Ascending aorta (tissue), 2 donors: ENCODE measurements around the gene CADPS2. TPM values are rescaled to one million over a fixed set of nuclear protein-coding genes. Genes with fewer than 3 reads are reported as not detected.

Experiments used
- DNase-seq, 2 donors: peaks; one replicate each; pipeline ENCODE4 v3.0.0-alpha.2; 2019; ENCODE audit warnings: low spot score in 2 of 2
- H3K27ac ChIP-seq, 2 donors: fragments of 200-600 bp; sonication (generic); one replicate each; pipeline ENCODE4 v1.5.1; 2016 to 2017; ENCODE audit warnings: mild to moderate bottlenecking in 1 of 2
- H3K27me3 ChIP-seq: fragments of 200-600 bp; sonication (generic); one replicate; pipeline ENCODE4 v1.5.1; 2017
- H3K36me3 ChIP-seq, 2 donors: fragments of 200-600 bp; sonication (generic); one replicate each; pipeline ENCODE4 v1.5.1; 2016
- H3K4me1 ChIP-seq, 2 donors: fragments of 200-600 bp; sonication (generic); one replicate each; pipeline ENCODE4 v1.5.1; 2016 to 2017; ENCODE audit warnings: mild to moderate bottlenecking in 1 of 2
- H3K4me3 ChIP-seq, 2 donors: fragments of 200-600 bp; sonication (generic); one replicate each; pipeline ENCODE4 v1.5.1; 2016 to 2017; ENCODE audit warnings: mild to moderate bottlenecking in 1 of 2
- H3K9me3 ChIP-seq, 2 donors: fragments of 200-600 bp; sonication (generic); one replicate each; pipeline ENCODE4 v1.5.1; 2016
- CTCF ChIP-seq, 3 experiments: fragments of 200-600 bp in 2 of 3; fragments of 450-650 bp in 1 of 3; sonication (generic) in 2 of 3; IDR thresholded peaks; one replicate each; pipeline ENCODE4 v1.5.1; 2016 to 2019; ENCODE audit warnings: antibody characterized with exemption in 3 of 3, mild to moderate bottlenecking in 1 of 3, moderate library complexity in 1 of 3
- intact Hi-C: fragments of 100-400 bp; cut with DNase I; formaldehyde crosslinking; loops from one replicate; pipeline ENCODE4 v1.15.1; 2023
- total RNA-seq: library from RNA; depleted of rRNA; stranded (reverse); fragments of >200 nt; gene quantifications from one replicate; pipeline ENCODE4 v1.1.0, GENCODE V29; 2016

CADPS2 gene
- total RNA-seq, 1 donor from 2014 or later = 31.8 TPM

DNA sequence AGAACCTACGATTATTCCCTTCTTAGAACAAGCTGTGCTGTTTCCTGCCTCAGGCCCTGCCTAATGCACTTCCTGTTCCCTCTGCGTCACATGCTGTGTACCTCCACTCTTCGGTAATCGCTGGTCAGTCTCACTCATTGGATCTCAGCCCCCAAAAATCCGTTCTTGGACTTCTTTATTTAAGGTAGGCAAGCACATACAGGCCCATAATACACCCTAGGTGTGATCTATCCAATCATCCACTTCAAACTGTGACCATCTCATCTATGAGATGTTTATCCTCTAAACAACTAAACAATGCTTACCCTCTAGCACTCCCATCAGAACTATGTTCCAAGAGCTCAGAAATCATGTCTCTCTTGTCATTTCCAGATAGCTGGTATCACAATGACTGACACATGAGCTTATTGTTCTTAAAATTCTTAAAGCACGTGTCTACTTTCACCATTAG is 83.9 kb downstream of the CADPS2 start:
- TF ChIP-seq CTCF (IDR thresholded peaks at IDR 0.05) = no peak
- no peak for DNase-seq
- no peak overlapping the region for H3K27ac ChIP-seq
- H3K4me1 ChIP-seq = no peaks in the 10 kb centered on the region
- no peak overlapping the region for H3K4me3 ChIP-seq
- no peaks in the 10 kb centered on the region for H3K27me3 ChIP-seq
- H3K9me3 ChIP-seq = no peaks in the 10 kb centered on the region
- no peaks in the 10 kb centered on the region for H3K36me3 ChIP-seq
- intact Hi-C loops = loop anchor here (10.0 kb wide), 1 partner anchor 352 kb away; no protein-coding TSS in a partner anchor

DNA sequence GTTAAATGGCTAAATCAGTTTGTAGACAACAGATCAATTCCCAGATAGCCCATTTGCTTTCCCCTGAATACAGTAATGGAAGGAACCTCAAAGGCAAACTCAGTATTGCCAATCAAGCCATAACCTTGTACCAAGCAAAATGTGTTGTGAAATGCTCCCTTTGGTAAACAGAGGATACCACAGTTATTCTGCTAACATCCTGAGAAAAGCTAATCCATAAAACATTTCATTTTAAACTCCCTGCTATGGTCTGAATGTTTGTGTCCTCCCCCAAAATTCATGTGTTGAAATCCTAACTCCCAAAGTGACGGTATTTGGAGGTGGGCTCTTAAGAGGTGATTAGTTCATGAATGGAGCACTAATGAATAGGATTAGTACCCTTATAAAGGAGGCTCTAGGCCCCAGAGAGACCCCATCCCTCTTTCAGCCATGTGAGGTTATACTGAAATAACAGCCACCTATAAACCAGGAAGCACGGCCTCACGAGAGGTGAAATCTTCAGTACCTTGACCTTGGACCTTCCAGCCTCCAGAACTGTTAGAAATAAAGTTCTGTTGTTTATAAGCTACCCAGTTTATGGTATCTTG is 94.2 kb downstream of the CADPS2 start:
- Histone ChIP-seq H3K27me3 (no peaks in the 10 kb centered on the region), H3K9me3 (no peaks in the 10 kb centered on the region), H3K4me1 (no peaks in the 10 kb centered on the region), H3K4me3 (no peak overlapping the region), H3K36me3 (no peaks in the 10 kb centered on the region), H3K27ac (no peak overlapping the region)
- intact Hi-C loops = no loop called here
- DNase-seq = no peak
- no peak for TF ChIP-seq CTCF (IDR thresholded peaks at IDR 0.05)

GRCh38 chr7:122790591-122790990 is 95.7 kb downstream of the CADPS2 start:
- intact Hi-C loops = no loop called here
- H3K27me3 ChIP-seq = no peaks in the 10 kb centered on the region
- no peaks in the 10 kb centered on the region for H3K36me3 ChIP-seq
- no peak for TF ChIP-seq CTCF (IDR thresholded peaks at IDR 0.05)
- H3K9me3 ChIP-seq = no peaks in the 10 kb centered on the region
- no peak overlapping the region for H3K4me3 ChIP-seq
- H3K27ac ChIP-seq = no peak overlapping the region
- no peak for DNase-seq
- H3K4me1 ChIP-seq = no peaks in the 10 kb centered on the region

GRCh38 chr7:122790132-122790531 is 96.1 kb downstream of the CADPS2 start:
- Histone ChIP-seq H3K27me3 (no peaks in the 10 kb centered on the region), H3K27ac (no peak overlapping the region), H3K36me3 (no peaks in the 10 kb centered on the region), H3K4me1 (no peaks in the 10 kb centered on the region), H3K4me3 (no peak overlapping the region), H3K9me3 (no peaks in the 10 kb centered on the region)
- intact Hi-C loops = no loop called here
- TF ChIP-seq CTCF (IDR thresholded peaks at IDR 0.05) = no peak
- no peak for DNase-seq

DNA sequence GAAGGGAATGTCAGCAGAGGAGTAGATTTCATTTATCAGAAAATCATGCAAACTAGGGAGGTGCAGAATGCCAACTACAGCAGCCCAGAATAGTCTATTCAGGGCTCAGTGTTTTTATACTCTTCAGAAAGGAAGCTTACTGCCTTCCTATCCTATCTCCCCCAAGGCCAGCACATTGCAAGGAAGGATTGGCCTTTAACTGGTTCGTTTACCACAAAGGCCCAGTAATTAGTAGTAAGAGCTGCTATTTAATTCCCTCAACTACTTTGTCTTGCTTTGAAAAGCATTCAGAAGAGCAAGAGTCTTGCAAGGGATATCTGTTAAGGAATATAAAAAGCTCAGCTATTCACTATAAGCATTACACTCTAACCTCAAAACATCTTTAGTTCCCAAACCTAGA is 97.1 kb downstream of the CADPS2 start:
- TF ChIP-seq CTCF (IDR thresholded peaks at IDR 0.05) = no peak
- no peak for DNase-seq
- Histone ChIP-seq H3K4me1 (no peaks in the 10 kb centered on the region), H3K27me3 (no peaks in the 10 kb centered on the region), H3K27ac (no peak overlapping the region), H3K9me3 (no peaks in the 10 kb centered on the region), H3K4me3 (no peak overlapping the region), H3K36me3 (no peaks in the 10 kb centered on the region)
- intact Hi-C loops = no loop called here
